HepG2 (cell line): ENCODE data around the gene ALDOA. TPM values are rescaled to one million over a fixed set of nuclear protein-coding genes. Genes with fewer than 3 reads are reported as not detected.

Experiments used
- ARHGAP35 ChIP-seq: sonication (generic); formaldehyde crosslinking; IDR thresholded peaks from 2 replicates; pipeline ENCODE4 v1.9.0; 2022; ENCODE audit warnings: mild to moderate bottlenecking, inconsistent platforms, moderate library complexity, missing genetic modification reagents, borderline replicate concordance
- CHD4 ChIP-seq: fragments of 200-600 bp; sonication (generic); IDR thresholded peaks from 2 replicates; pipeline ENCODE4 v1.7.0; 2017; ENCODE audit warnings: mild to moderate bottlenecking, low read length, borderline replicate concordance
- EHMT2 ChIP-seq: fragments of 200-600 bp; sonication (generic); IDR thresholded peaks from 2 replicates; pipeline ENCODE4 v1.7.0; 2017; ENCODE audit warnings: antibody characterized with exemption, low read depth, low read length, borderline replicate concordance
- GLI4 ChIP-seq: sonication (generic); formaldehyde crosslinking; IDR thresholded peaks from 2 replicates; pipeline ENCODE4 v1.5.1; 2020; ENCODE audit warnings: missing genetic modification reagents, mild to moderate bottlenecking, moderate library complexity, borderline replicate concordance
- JARID2 ChIP-seq: sonication (generic); formaldehyde crosslinking; IDR thresholded peaks from 2 replicates; pipeline ENCODE4 v1.8.1; 2023; ENCODE audit warnings: missing genetic modification reagents, inconsistent platforms; ENCODE audit not compliant: insufficient replicate concordance
- LCORL ChIP-seq, 2 experiments: fragments of 450-650 bp in 1 of 2; sonication (generic) in 1 of 2; formaldehyde crosslinking in 1 of 2; IDR thresholded peaks; 2 replicates each; pipeline versions ENCODE4 v1.5.0 to v1.6.1; 2017 to 2020; ENCODE audit warnings: antibody characterized with exemption in 1 of 2, missing genetic modification reagents in 1 of 2
- MTA1 ChIP-seq: sonication (generic); formaldehyde crosslinking; IDR thresholded peaks from 2 replicates; pipeline ENCODE4 v1.4.0; 2020; ENCODE audit warnings: missing genetic modification reagents, mild to moderate bottlenecking, borderline replicate concordance
- NFYC ChIP-seq: IDR thresholded peaks from 2 replicates; pipeline ENCODE4 v1.6.1; 2016; ENCODE audit warnings: missing genetic modification reagents, missing compliant biosample characterization
- NR2F6 ChIP-seq, 2 experiments: IDR thresholded peaks; 2 replicates each; pipeline ENCODE4 v1.6.1; 2016; ENCODE audit warnings: antibody characterized with exemption in 1 of 2, mild to moderate bottlenecking in 1 of 2
- PCBP2 ChIP-seq: fragments of 200-400 bp; formaldehyde crosslinking; optimal IDR thresholded peaks from 2 replicates; pipeline ENCODE3; 2018; ENCODE audit warnings: low read length, low read depth; ENCODE audit not compliant: poor library complexity, severe bottlenecking
- RFX5 ChIP-seq: IDR thresholded peaks from 2 replicates; pipeline ENCODE4 v1.6.1; 2011; ENCODE audit warnings: low read depth, low read length, improper control_type of control experiment
- SALL2 ChIP-seq: sonication (generic); formaldehyde crosslinking; IDR thresholded peaks from 2 replicates; pipeline ENCODE4 v1.8.1; 2023; ENCODE audit warnings: mild to moderate bottlenecking, missing genetic modification reagents, inconsistent platforms
- SP140L ChIP-seq: sonication (generic); formaldehyde crosslinking; IDR thresholded peaks from 2 replicates; pipeline ENCODE4 v1.4.0; 2020; ENCODE audit warnings: missing genetic modification reagents, borderline replicate concordance
- SRSF1 ChIP-seq: fragments of 200-400 bp; formaldehyde crosslinking; optimal IDR thresholded peaks from 2 replicates; pipeline ENCODE3; 2017; ENCODE audit warnings: mild to moderate bottlenecking, low read depth, low read length, moderate library complexity
- TBX3 ChIP-seq: fragments of 450-650 bp; IDR thresholded peaks from 2 replicates; pipeline ENCODE4 v1.6.1; 2017; ENCODE audit warnings: antibody characterized with exemption, mild to moderate bottlenecking, inconsistent platforms, borderline replicate concordance
- TEF ChIP-seq: sonication (generic); formaldehyde crosslinking; IDR thresholded peaks from 2 replicates; pipeline ENCODE4 v1.5.0; 2020; ENCODE audit warnings: missing genetic modification reagents
- ZFY ChIP-seq: sonication (generic); formaldehyde crosslinking; IDR thresholded peaks from 2 replicates; pipeline ENCODE4 v1.4.0; 2020; ENCODE audit warnings: missing genetic modification reagents
- ZNF10 ChIP-seq: sonication (generic); formaldehyde crosslinking; IDR thresholded peaks from 2 replicates; pipeline ENCODE4 v1.4.0; 2020; ENCODE audit warnings: mild to moderate bottlenecking, low read depth, missing genetic modification reagents, borderline replicate concordance
- ZNF292 ChIP-seq: sonication (generic); formaldehyde crosslinking; IDR thresholded peaks from 2 replicates; pipeline ENCODE4 v1.8.1; 2022; ENCODE audit warnings: mild to moderate bottlenecking, low read depth, missing genetic modification reagents, borderline replicate concordance
- ZNF501 ChIP-seq: sonication (generic); formaldehyde crosslinking; IDR thresholded peaks from 2 replicates; pipeline ENCODE4 v1.5.1; 2020; ENCODE audit warnings: mild to moderate bottlenecking, moderate library complexity, missing genetic modification reagents
- ZNF652 ChIP-seq: IDR thresholded peaks from 2 replicates; pipeline ENCODE4 v1.6.1; 2016; ENCODE audit warnings: low read depth, borderline replicate concordance
- polyA plus RNA-seq, 8 experiments: library from polyadenylated mRNA; depleted of rRNA in 3 of 8; stranded (reverse) in 7 of 8; unstranded in 1 of 8; fragments of >200 nt; fragmentation: Illumina TruSeq in 4 of 8; extraction: Trizol in 4 of 8; gene quantifications; 2 replicates each; pipeline versions ENCODE4 v1.2.1 to v1.2.3, GENCODE V29; 2011 to 2016; ENCODE audit warnings: low read depth in 4 of 8, missing spikeins in 1 of 8, mixed read lengths in 1 of 8; ENCODE audit not compliant: insufficient read depth in 1 of 8
- total RNA-seq, 5 experiments: library from RNA; depleted of rRNA; stranded (reverse); fragments of >200 nt; fragmentation: Illumina TruSeq; extraction: Trizol; gene quantifications; 2 replicates each; pipeline ENCODE4 v1.2.3, GENCODE V29; 2016; ENCODE audit warnings: low read depth in 1 of 5
- TF ChIP-seq, protein P1 (sequence below): sonication (generic); formaldehyde crosslinking; IDR thresholded peaks from 2 replicates; pipeline ENCODE4 v1.4.0; 2020; ENCODE audit warnings: missing genetic modification reagents, borderline replicate concordance
- TF ChIP-seq, protein P2 (sequence below): sonication (generic); formaldehyde crosslinking; IDR thresholded peaks from 2 replicates; pipeline ENCODE4 v1.5.0; 2020; ENCODE audit warnings: missing genetic modification reagents

Gene ALDOA
- total and polyA plus RNA-seq, 2 of the 13 experiments (the other 11 are each of a cell fraction or from before 2014, with no cell fraction given) = 925 to 1,884 TPM

DNA sequence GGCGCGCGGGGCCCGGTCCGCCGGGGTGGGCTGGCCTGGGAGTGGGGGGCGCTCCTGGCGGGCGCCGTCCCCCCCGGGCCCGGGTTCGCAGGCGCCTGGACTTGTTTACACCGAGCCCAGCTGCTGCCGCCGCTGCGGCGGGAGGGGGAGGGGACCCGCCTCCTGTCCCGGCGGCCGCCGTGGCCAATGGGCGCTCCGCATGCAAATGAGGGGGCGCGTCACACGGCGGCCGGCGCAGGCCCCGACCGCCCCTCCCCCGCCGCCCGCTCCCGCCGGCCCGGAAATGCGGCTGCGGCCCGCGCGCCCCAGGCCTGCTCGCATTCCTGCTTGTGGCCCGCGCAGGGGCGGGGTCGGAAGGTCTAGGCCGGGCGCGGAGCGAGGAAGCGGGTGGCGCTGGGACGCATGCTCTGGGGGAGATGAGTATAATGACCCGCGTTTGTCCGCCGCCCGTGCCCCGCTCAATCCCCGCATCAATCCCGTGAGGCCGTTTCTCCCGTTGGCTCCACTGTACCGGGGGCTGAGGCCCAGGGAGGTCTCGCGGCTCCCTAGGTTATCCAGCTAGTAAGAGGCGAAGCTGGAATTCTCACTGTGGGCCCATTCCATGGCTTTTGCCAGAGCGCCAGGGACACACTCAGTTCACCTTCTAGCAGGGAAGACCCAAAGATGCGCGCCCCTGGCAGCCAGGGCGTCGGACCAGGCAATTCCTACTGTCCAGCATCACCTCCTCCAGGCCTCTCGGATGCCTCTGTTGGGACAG is 30.7 kb downstream of the ALDOA start, which contains the start of gene YPEL3 (continued):
- peak; percentile 55 for TF ChIP-seq NFYC (CRISPR knock-in tag)
- TF ChIP-seq MTA1 (CRISPR knock-in tag) = peak; percentile 36; the same call in 1 of the 2 replicates
- TF ChIP-seq ZNF10 = no peak
- no peak for TF ChIP-seq ZNF292 (CRISPR knock-in tag)
- peak; percentile 34 for TF ChIP-seq SRSF1
- TF ChIP-seq, protein P1, sequence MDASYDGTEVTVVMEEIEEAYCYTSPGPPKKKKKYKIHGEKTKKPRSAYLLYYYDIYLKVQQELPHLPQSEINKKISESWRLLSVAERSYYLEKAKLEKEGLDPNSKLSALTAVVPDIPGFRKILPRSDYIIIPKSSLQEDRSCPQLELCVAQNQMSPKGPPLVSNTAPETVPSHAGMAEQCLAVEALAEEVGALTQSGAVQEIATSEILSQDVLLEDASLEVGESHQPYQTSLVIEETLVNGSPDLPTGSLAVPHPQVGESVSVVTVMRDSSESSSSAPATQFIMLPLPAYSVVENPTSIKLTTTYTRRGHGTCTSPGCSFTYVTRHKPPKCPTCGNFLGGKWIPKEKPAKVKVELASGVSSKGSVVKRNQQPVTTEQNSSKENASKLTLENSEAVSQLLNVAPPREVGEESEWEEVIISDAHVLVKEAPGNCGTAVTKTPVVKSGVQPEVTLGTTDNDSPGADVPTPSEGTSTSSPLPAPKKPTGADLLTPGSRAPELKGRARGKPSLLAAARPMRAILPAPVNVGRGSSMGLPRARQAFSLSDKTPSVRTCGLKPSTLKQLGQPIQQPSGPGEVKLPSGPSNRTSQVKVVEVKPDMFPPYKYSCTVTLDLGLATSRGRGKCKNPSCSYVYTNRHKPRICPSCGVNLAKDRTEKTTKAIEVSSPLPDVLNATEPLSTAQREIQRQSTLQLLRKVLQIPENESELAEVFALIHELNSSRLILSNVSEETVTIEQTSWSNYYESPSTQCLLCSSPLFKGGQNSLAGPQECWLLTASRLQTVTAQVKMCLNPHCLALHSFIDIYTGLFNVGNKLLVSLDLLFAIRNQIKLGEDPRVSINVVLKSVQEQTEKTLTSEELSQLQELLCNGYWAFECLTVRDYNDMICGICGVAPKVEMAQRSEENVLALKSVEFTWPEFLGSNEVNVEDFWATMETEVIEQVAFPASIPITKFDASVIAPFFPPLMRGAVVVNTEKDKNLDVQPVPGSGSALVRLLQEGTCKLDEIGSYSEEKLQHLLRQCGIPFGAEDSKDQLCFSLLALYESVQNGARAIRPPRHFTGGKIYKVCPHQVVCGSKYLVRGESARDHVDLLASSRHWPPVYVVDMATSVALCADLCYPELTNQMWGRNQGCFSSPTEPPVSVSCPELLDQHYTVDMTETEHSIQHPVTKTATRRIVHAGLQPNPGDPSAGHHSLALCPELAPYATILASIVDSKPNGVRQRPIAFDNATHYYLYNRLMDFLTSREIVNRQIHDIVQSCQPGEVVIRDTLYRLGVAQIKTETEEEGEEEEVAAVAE (CRISPR knock-in tag) = no peak
- TF ChIP-seq NR2F6 (IDR thresholded peaks at IDR 0.05) = no peak
- TF ChIP-seq NR2F6 (CRISPR knock-in tag; IDR thresholded peaks at IDR 0.05) = peak; percentile 71; the same call in 1 of the 2 replicates
- TF ChIP-seq SALL2 (CRISPR knock-in tag) = no peak
- no peak for TF ChIP-seq LCORL (IDR thresholded peaks at IDR 0.05)
- peak; percentile 76; the same call in 1 of the 2 replicates for TF ChIP-seq LCORL (CRISPR knock-in tag; IDR thresholded peaks at IDR 0.05)
- TF ChIP-seq JARID2 (CRISPR knock-in tag) = no peak
- TF ChIP-seq TEF (CRISPR knock-in tag) = 0 out of 2 replicates have a peak, but pooled peaks have one; percentile 22
- peak; percentile 76; the same call in 1 of the 2 replicates for TF ChIP-seq ZNF501 (CRISPR knock-in tag)
- TF ChIP-seq CHD4 = 0 out of 2 replicates have a peak, but pooled peaks have one; percentile 32
- TF ChIP-seq SP140L = no peak
- TF ChIP-seq TBX3 = no peak
- no peak for TF ChIP-seq RFX5
- TF ChIP-seq GLI4 (CRISPR knock-in tag) = 0 out of 2 replicates have a peak, but pooled peaks have one; percentile 21
- no peak for TF ChIP-seq EHMT2
- peak; percentile 93 for TF ChIP-seq ZFY
- TF ChIP-seq PCBP2 = no peak
- TF ChIP-seq ARHGAP35 (CRISPR knock-in tag) = peak; percentile 73
- TF ChIP-seq, protein P2, sequence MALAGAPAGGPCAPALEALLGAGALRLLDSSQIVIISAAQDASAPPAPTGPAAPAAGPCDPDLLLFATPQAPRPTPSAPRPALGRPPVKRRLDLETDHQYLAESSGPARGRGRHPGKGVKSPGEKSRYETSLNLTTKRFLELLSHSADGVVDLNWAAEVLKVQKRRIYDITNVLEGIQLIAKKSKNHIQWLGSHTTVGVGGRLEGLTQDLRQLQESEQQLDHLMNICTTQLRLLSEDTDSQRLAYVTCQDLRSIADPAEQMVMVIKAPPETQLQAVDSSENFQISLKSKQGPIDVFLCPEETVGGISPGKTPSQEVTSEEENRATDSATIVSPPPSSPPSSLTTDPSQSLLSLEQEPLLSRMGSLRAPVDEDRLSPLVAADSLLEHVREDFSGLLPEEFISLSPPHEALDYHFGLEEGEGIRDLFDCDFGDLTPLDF (CRISPR knock-in tag) = peak; percentile 51; the same call in 1 of the 2 replicates
- TF ChIP-seq ZNF652 = no peak
